ENCODE results near the gene OPN3.

OPN3 gene

GRCh38 chr1:241586905-241587512 lies 53.2 kb downstream of the OPN3 start:
- no peak for DNase-seq

- no peak for DNase-seq
Measured at GRCh38 chr1:241582921-241583321, 57.2 kb downstream of the OPN3 start.

- no peak for DNase-seq
Measured at GRCh38 chr1:241579434-241579833, 60.7 kb downstream of the OPN3 start.

GRCh38 chr1:241574154-241574553 lies 66.0 kb downstream of the OPN3 start:
- DNase-seq: no peak

- DNase-seq: no peak
Measured at GRCh38 chr1:241569848-241570247, 70.3 kb downstream of the OPN3 start.

GRCh38 chr1:241560849-241561187 lies 79.4 kb downstream of the OPN3 start:
- no peak for DNase-seq

GRCh38 chr1:241560146-241560848 lies 79.9 kb downstream of the OPN3 start:
- no peak for DNase-seq

GRCh38 chr1:241557551-241558193 lies 82.5 kb downstream of the OPN3 start:
- no peak for DNase-seq

GRCh38 chr1:241557031-241557430 lies 83.1 kb downstream of the OPN3 start:
- DNase-seq: no peak

- DNase-seq: no peak
Measured at GRCh38 chr1:241555526-241555925, 84.6 kb downstream of the OPN3 start.

- no peak for DNase-seq
Measured at GRCh38 chr1:241553886-241554592, 86.1 kb downstream of the OPN3 start.

- DNase-seq: peak; percentile 13
Measured at GRCh38 chr1:241551759-241552638, 88.2 kb downstream of the OPN3 start.

GRCh38 chr1:241550318-241550717 lies 89.9 kb downstream of the OPN3 start:
- no peak for DNase-seq

- no peak for DNase-seq
Measured at GRCh38 chr1:241548008-241548407, 92.2 kb downstream of the OPN3 start.

All from activated CD4-positive, alpha-beta T cell treated with anti-CD3 and anti-CD28 coated beads for 1 hour (primary cell).